Measurements from ENCODE around the gene TRPV3. TPM values are rescaled to one million over a fixed set of nuclear protein-coding genes. Genes with fewer than 3 reads are reported as not detected.
A peak's percentile ranks its signal among the peaks of the same experiment; 100 is the strongest.
"Not testable (repeated sequence)": the region's sequence is repeated elsewhere in the genome, so short reads cannot be mapped to it uniquely, and the experiment has no call there.

TRPV3 gene
- total RNA-seq, 1 donor from 2014 or later = 0.52 TPM

GRCh38 chr17:3485481-3486068 lies 72.0 kb downstream of the TRPV3 start:
- Histone ChIP-seq H3K36me3 (ENCODE audit: control insufficient read depth in 3 of 3, insufficient read depth in 3 of 3, low read length in 3 of 3) (peaks cover 2 to 12% (median 3%) of the 10 kb centered on the region in 3 donors), H3K9ac (ENCODE audit: low read depth in 1 of 3, low read length in 3 of 3) (no peak overlapping the region), H3K27ac (ENCODE audit: low read depth, low read length) (no peak overlapping the region), H3K4me1 (ENCODE audit: control insufficient read depth in 3 of 3, insufficient read depth in 3 of 3, low read length in 3 of 3) (no peaks in the 10 kb centered on the region), H3K9me3 (ENCODE audit: control insufficient read depth in 3 of 3, low read length in 3 of 3) (no peaks in the 10 kb centered on the region), H3K27me3 (ENCODE audit: control insufficient read depth in 3 of 3, insufficient read depth in 3 of 3, low read length in 3 of 3) (no peaks in the 10 kb centered on the region), H3K4me3 (ENCODE audit: low read length in 3 of 3) (no peak overlapping the region)

- no peaks in the 10 kb centered on the region for H3K9me3 ChIP-seq (ENCODE audit: control insufficient read depth in 3 of 3, low read length in 3 of 3)
- H3K9ac ChIP-seq (ENCODE audit: low read depth in 1 of 3, low read length in 3 of 3) = no peak overlapping the region
Observed at GRCh38 chr17:3482852-3483251, 74.8 kb downstream of the TRPV3 start.

GRCh38 chr17:3479988-3480387 lies 77.6 kb downstream of the TRPV3 start:
- no peak overlapping the region for H3K4me3 ChIP-seq (ENCODE audit: low read length in 3 of 3)
- no peak overlapping the region for H3K9ac ChIP-seq (ENCODE audit: low read depth in 1 of 3, low read length in 3 of 3)
- H3K36me3 ChIP-seq (ENCODE audit: control insufficient read depth in 3 of 3, insufficient read depth in 3 of 3, low read length in 3 of 3) = peaks cover 0 to 5% (median 0%) of the 10 kb centered on the region in 3 donors
- H3K27me3 ChIP-seq (ENCODE audit: control insufficient read depth in 3 of 3, insufficient read depth in 3 of 3, low read length in 3 of 3) = no peaks in the 10 kb centered on the region
- no peak overlapping the region for H3K27ac ChIP-seq (ENCODE audit: low read depth, low read length)
- no peaks in the 10 kb centered on the region for H3K9me3 ChIP-seq (ENCODE audit: control insufficient read depth in 3 of 3, low read length in 3 of 3)
- H3K4me1 ChIP-seq (ENCODE audit: control insufficient read depth in 3 of 3, insufficient read depth in 3 of 3, low read length in 3 of 3) = peaks cover 0 to 3% (median 0%) of the 10 kb centered on the region in 3 donors

More at GRCh38 chr17:3482852-3483251, 74.8 kb downstream of the TRPV3 start:
- no peaks in the 10 kb centered on the region for H3K4me1 ChIP-seq (ENCODE audit: control insufficient read depth in 3 of 3, insufficient read depth in 3 of 3, low read length in 3 of 3)
- no peaks in the 10 kb centered on the region for H3K27me3 ChIP-seq (ENCODE audit: control insufficient read depth in 3 of 3, insufficient read depth in 3 of 3, low read length in 3 of 3)
- H3K27ac ChIP-seq (ENCODE audit: low read depth, low read length) = no peak overlapping the region
- H3K4me3 ChIP-seq (ENCODE audit: low read length in 3 of 3) = no peak overlapping the region
- H3K36me3 ChIP-seq (ENCODE audit: control insufficient read depth in 3 of 3, insufficient read depth in 3 of 3, low read length in 3 of 3) = peaks cover 0 to 5% (median 0%) of the 10 kb centered on the region in 3 donors

DNA sequence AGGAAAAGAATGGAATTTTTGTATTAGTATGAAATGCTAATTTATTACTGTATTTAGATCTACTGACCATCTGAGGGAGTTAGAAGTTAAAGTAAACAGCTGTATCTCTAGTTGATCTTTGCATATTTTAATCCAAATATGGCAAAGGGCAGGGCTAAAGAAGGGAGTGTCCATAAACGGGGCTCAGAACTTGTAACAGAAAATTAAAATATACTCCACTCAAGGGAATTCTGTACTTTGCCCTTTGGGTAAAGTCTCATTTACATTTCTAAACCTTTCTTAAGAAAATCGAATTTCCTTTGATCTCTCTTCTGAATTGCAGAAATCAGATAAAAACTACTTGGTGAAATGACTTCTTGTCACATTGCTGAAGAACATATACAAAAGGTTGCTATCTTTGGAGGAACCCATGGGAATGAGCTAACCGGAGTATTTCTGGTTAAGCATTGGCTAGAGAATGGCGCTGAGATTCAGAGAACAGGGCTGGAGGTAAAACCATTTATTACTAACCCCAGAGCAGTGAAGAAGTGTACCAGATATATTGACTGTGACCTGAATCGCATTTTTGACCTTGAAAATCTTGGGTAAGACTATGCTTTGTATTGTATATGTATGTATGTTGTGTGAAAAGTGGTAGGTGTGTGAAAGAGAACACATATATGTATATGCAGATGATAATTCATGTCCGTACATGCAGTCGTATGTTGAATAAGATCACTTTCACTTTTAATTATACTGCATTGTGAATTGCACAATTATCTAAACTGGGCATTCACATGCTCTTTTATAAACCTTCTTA lies 81.6 kb downstream of the TRPV3 start, which contains the start of gene ASPA:
Gene ASPA, plus strand, starts transcription at position 186 of the 799 bp plus-strand sequence. Its CDS starts 163 bp downstream, at position 349.
- Histone ChIP-seq H3K27me3 (ENCODE audit: control insufficient read depth in 3 of 3, insufficient read depth in 3 of 3, low read length in 3 of 3) (no peaks in the 10 kb centered on the region), H3K9me3 (ENCODE audit: control insufficient read depth in 3 of 3, low read length in 3 of 3) (no peaks in the 10 kb centered on the region), H3K36me3 (ENCODE audit: control insufficient read depth in 3 of 3, insufficient read depth in 3 of 3, low read length in 3 of 3) (no peaks in the 10 kb centered on the region), H3K4me3 (ENCODE audit: low read length in 3 of 3) (peak within 1 kb of the TSS; percentile 64 to 92 (median 68)), H3K9ac (ENCODE audit: low read depth in 1 of 3, low read length in 3 of 3) (peak within 1 kb of the TSS; percentile 68 to 89 (median 75)), H3K27ac (ENCODE audit: low read depth, low read length) (peak within 1 kb of the TSS; percentile 69), H3K4me1 (ENCODE audit: control insufficient read depth in 3 of 3, insufficient read depth in 3 of 3, low read length in 3 of 3) (peaks cover 0 to 3% (median 0%) of the 10 kb centered on the region in 3 donors)

- Histone ChIP-seq H3K9me3 (ENCODE audit: control insufficient read depth in 3 of 3, low read length in 3 of 3) (no peaks in the 10 kb centered on the region), H3K4me1 (ENCODE audit: control insufficient read depth in 3 of 3, insufficient read depth in 3 of 3, low read length in 3 of 3) (peaks cover 0 to 3% (median 0%) of the 10 kb centered on the region in 3 donors), H3K27ac (ENCODE audit: low read depth, low read length) (peak overlapping the region; percentile 69), H3K9ac (ENCODE audit: low read depth in 1 of 3, low read length in 3 of 3) (peak overlapping the region in 1 of 3 donors; percentile 68), H3K4me3 (ENCODE audit: low read length in 3 of 3) (peak overlapping the region in 1 of 3 donors; percentile 92), H3K27me3 (ENCODE audit: control insufficient read depth in 3 of 3, insufficient read depth in 3 of 3, low read length in 3 of 3) (no peaks in the 10 kb centered on the region), H3K36me3 (ENCODE audit: control insufficient read depth in 3 of 3, insufficient read depth in 3 of 3, low read length in 3 of 3) (no peaks in the 10 kb centered on the region)
Observed at GRCh38 chr17:3475251-3475685, 82.3 kb downstream of the TRPV3 start.

DNA sequence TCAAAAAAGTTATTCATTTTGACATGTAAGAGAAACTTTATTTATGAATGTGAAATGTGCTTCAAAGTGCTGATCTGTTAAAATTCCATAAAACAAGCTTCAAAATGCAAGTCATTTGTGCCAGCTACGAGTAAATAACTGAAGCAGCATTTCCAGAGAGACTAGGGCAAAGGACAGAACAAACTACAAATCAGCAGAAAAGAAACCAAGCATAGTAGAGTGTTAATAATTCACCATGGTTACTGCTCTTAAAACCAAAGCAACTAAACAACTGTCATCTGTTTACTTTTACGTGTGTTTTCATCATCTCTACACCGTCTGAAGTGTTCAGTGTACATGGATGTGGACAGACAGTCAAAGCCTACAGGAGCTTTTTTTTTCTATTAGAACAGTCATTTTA lies 83.4 kb downstream of the TRPV3 start:
- H3K27me3 ChIP-seq (ENCODE audit: control insufficient read depth in 3 of 3, insufficient read depth in 3 of 3, low read length in 3 of 3) = no peaks in the 10 kb centered on the region
- no peaks in the 10 kb centered on the region for H3K9me3 ChIP-seq (ENCODE audit: control insufficient read depth in 3 of 3, low read length in 3 of 3)
- H3K27ac ChIP-seq (ENCODE audit: low read depth, low read length) = peak overlapping the region; percentile 69
- H3K36me3 ChIP-seq (ENCODE audit: control insufficient read depth in 3 of 3, insufficient read depth in 3 of 3, low read length in 3 of 3) = no peaks in the 10 kb centered on the region
- H3K4me1 ChIP-seq (ENCODE audit: control insufficient read depth in 3 of 3, insufficient read depth in 3 of 3, low read length in 3 of 3) = peaks cover 0 to 3% (median 0%) of the 10 kb centered on the region in 3 donors
- H3K4me3 ChIP-seq (ENCODE audit: low read length in 3 of 3) = no peak overlapping the region
- H3K9ac ChIP-seq (ENCODE audit: low read depth in 1 of 3, low read length in 3 of 3) = no peak overlapping the region

- no peaks in the 10 kb centered on the region for H3K9me3 ChIP-seq (ENCODE audit: control insufficient read depth in 3 of 3, low read length in 3 of 3)
- H3K4me3 ChIP-seq (ENCODE audit: low read length in 3 of 3) = no peak overlapping the region
- no peaks in the 10 kb centered on the region for H3K27me3 ChIP-seq (ENCODE audit: control insufficient read depth in 3 of 3, insufficient read depth in 3 of 3, low read length in 3 of 3)
- no peak overlapping the region for H3K9ac ChIP-seq (ENCODE audit: low read depth in 1 of 3, low read length in 3 of 3)
- no peak overlapping the region for H3K27ac ChIP-seq (ENCODE audit: low read depth, low read length)
- peaks cover 0 to 3% (median 0%) of the 10 kb centered on the region in 3 donors for H3K4me1 ChIP-seq (ENCODE audit: control insufficient read depth in 3 of 3, insufficient read depth in 3 of 3, low read length in 3 of 3)
- no peaks in the 10 kb centered on the region for H3K36me3 ChIP-seq (ENCODE audit: control insufficient read depth in 3 of 3, insufficient read depth in 3 of 3, low read length in 3 of 3)
Observed at GRCh38 chr17:3472137-3472536, 85.5 kb downstream of the TRPV3 start.

DNA sequence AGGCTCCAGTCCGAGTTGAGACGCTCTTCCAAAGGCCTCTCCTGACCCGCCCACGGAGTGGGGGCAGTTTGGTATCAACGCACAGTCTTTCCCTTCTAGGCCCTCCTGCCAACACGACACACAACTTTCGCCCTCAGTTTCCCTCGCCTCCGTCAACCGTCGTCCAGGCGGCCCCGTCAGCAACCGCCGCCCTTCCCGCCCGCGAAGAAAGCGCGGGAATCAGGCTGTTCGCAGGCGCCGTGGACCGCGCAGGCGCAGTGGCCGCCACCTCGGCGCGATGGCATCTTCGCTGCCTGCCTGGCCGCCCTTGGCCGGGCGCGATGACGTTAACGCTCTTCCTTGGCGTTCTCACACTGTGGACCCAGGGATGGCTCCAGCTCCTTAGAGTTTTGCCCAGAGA lies 86.0 kb downstream of the TRPV3 start, which contains the start of gene SPATA22:
Gene SPATA22, minus strand, starts transcription at position 221 of the 400 bp plus-strand sequence. CDS start 2,494 bp downstream, outside the sequence.
- peaks cover 0 to 3% (median 0%) of the 10 kb centered on the region in 3 donors for H3K4me1 ChIP-seq (ENCODE audit: control insufficient read depth in 3 of 3, insufficient read depth in 3 of 3, low read length in 3 of 3)
- no peaks in the 10 kb centered on the region for H3K9me3 ChIP-seq (ENCODE audit: control insufficient read depth in 3 of 3, low read length in 3 of 3)
- no peak within 1 kb of the TSS for H3K9ac ChIP-seq (ENCODE audit: low read depth in 1 of 3, low read length in 3 of 3)
- no peak within 1 kb of the TSS for H3K4me3 ChIP-seq (ENCODE audit: low read length in 3 of 3)
- H3K27me3 ChIP-seq (ENCODE audit: control insufficient read depth in 3 of 3, insufficient read depth in 3 of 3, low read length in 3 of 3) = no peaks in the 10 kb centered on the region
- no peaks in the 10 kb centered on the region for H3K36me3 ChIP-seq (ENCODE audit: control insufficient read depth in 3 of 3, insufficient read depth in 3 of 3, low read length in 3 of 3)
- H3K27ac ChIP-seq (ENCODE audit: low read depth, low read length) = no peak within 1 kb of the TSS

DNA sequence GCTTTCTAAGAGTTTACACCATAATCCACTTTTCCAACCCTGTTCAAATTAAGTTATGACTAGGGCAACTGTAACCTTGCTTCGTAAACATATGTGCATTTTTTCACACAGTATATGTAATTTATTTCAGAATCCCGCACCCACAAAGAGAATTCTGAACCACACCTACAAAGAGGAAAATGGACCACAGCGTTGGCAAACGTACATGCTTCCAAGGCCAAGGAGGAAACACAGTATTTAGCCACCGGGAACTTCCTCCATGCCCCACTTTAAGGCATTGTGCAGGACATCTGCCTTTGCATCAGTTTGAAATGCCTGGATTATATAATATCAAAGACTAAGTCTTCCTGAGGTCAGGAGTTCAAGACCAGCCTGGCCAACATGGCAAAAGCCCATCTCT lies 88.1 kb downstream of the TRPV3 start:
- H3K27ac ChIP-seq (ENCODE audit: low read depth, low read length) = no peak overlapping the region
- H3K36me3 ChIP-seq (ENCODE audit: control insufficient read depth in 3 of 3, insufficient read depth in 3 of 3, low read length in 3 of 3) = no peaks in the 10 kb centered on the region
- no peak overlapping the region for H3K4me3 ChIP-seq (ENCODE audit: low read length in 3 of 3)
- no peaks in the 10 kb centered on the region for H3K27me3 ChIP-seq (ENCODE audit: control insufficient read depth in 3 of 3, insufficient read depth in 3 of 3, low read length in 3 of 3)
- no peaks in the 10 kb centered on the region for H3K9me3 ChIP-seq (ENCODE audit: control insufficient read depth in 3 of 3, low read length in 3 of 3)
- H3K4me1 ChIP-seq (ENCODE audit: control insufficient read depth in 3 of 3, insufficient read depth in 3 of 3, low read length in 3 of 3) = no peaks in the 10 kb centered on the region
- H3K9ac ChIP-seq (ENCODE audit: low read depth in 1 of 3, low read length in 3 of 3) = no peak overlapping the region

DNA sequence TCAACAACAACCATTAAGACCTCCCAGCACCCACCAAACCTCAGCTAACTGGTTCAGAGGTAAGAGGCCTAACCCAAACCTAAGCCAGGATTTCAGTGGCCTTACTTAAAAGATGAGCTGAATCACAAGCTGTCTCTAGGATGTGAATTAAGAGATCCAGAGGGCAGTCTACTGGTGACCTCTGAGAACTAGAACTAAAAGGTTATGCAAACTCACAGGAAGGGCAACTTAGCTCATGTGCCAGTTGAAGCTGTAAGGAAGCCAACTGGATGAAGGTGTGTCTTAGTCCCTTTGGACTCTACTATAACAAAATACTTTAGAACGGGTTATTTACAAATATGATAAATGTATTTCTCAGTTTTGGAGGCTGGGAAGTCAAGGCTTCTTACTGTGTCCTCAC lies 91.3 kb downstream of the TRPV3 start:
- H3K4me1 ChIP-seq (ENCODE audit: control insufficient read depth in 3 of 3, insufficient read depth in 3 of 3, low read length in 3 of 3); H3K4me3 ChIP-seq (ENCODE audit: low read length in 3 of 3); H3K9me3 ChIP-seq (ENCODE audit: control insufficient read depth in 3 of 3, low read length in 3 of 3); H3K9ac ChIP-seq (ENCODE audit: low read depth in 1 of 3, low read length in 3 of 3); H3K27ac ChIP-seq (ENCODE audit: low read depth, low read length); H3K36me3 ChIP-seq (ENCODE audit: control insufficient read depth in 3 of 3, insufficient read depth in 3 of 3, low read length in 3 of 3); H3K27me3 ChIP-seq (ENCODE audit: control insufficient read depth in 3 of 3, insufficient read depth in 3 of 3, low read length in 3 of 3): not testable (repeated sequence)
